Spleen (tissue), 7 donors: Measurements from ENCODE around the gene CAPS2.

Experiments used
- POLR2A ChIP-seq, 3 donors: fragments of 450-650 bp; IDR thresholded peaks; one replicate each; pipeline ENCODE4 v1.5.1; 2017; ENCODE audit warnings: antibody characterized with exemption in 3 of 3, mild to moderate bottlenecking in 1 of 3
- POLR2AphosphoS5 ChIP-seq, 3 donors: sonication (generic); formaldehyde crosslinking; IDR thresholded peaks; one replicate each; pipeline ENCODE4 v1.5.1; 2017; ENCODE audit warnings: antibody characterized with exemption in 3 of 3
- TF ChIP-seq, protein P1 (sequence below), 11 experiments: fragments of 200-600 bp in 7 of 11; fragments of 450-650 bp in 4 of 11; sonication (generic) in 4 of 11; IDR thresholded peaks in 8 of 11; conservative IDR thresholded peaks in 3 of 11; 1 replicate in 7 of 11; 2 replicates in 4 of 11; pipeline versions ENCODE4 v1.4.0 to v1.8.0; 2016 to 2021; ENCODE audit warnings: antibody characterized with exemption in 11 of 11, inconsistent platforms in 4 of 11, mild to moderate bottlenecking in 1 of 11
- donor health status: DM: no; HTN: no; CAD: no; lungs with moderate emphysema.
- donor health status: DM: no; HTN: no; CAD: no.
- donor health status: DM: no; HTN: no; CAD: no.

DNA sequence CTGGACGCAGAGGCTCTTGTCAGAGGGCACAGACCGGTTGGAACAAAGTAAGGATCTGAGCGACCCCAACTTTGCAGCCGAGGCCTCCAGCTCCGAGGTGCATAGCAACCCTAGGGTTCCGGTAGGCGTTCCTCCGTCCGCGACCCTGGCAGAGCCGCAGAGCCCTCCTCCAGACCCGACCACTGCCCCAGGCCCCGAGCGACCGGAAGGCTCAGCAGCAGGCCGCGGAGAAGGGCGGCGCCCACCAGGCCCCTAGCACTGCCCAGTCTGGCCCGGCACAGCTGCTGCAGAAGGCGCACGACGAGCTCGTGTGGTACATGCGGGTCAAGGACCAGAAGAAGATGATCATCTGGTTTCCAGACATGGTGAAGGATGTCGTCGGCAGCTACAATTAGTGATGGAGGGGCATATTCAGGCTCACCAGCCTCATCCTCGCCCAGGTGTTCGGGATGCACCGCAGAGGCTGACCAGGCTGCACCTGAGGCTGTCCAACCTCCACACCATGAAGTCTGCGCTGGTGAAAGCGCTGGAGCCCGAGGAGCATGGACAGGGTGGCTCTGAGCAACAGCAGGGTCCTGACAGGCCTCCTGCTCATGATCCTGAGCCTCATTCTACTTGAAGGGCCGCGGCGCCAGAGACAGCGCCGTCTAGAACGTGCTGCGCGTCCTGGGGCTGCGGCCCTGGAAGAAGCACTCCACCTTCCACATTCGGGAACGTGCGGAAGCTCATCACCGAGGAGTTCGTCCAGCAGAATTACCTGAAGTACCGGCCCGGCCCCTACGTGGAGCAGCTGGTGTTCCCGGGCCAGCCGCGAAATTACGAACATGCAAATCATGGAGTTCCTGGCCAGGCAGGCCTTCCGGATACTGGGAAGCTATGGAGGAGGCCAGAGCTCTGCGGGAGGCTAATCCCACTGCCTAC lies 24.5 kb downstream of the CAPS2 start:
- TF ChIP-seq, protein P1, sequence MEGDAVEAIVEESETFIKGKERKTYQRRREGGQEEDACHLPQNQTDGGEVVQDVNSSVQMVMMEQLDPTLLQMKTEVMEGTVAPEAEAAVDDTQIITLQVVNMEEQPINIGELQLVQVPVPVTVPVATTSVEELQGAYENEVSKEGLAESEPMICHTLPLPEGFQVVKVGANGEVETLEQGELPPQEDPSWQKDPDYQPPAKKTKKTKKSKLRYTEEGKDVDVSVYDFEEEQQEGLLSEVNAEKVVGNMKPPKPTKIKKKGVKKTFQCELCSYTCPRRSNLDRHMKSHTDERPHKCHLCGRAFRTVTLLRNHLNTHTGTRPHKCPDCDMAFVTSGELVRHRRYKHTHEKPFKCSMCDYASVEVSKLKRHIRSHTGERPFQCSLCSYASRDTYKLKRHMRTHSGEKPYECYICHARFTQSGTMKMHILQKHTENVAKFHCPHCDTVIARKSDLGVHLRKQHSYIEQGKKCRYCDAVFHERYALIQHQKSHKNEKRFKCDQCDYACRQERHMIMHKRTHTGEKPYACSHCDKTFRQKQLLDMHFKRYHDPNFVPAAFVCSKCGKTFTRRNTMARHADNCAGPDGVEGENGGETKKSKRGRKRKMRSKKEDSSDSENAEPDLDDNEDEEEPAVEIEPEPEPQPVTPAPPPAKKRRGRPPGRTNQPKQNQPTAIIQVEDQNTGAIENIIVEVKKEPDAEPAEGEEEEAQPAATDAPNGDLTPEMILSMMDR (IDR thresholded peaks at IDR 0.05 in 8 of 11, conservative IDR thresholded peaks at IDR 0.05 in 3 of 11): no peak
- TF ChIP-seq POLR2A (IDR thresholded peaks at IDR 0.05) (no peak), POLR2AphosphoS5 (IDR thresholded peaks at IDR 0.05) (no peak)
